HG03280 (cell line): Measurements from ENCODE around the gene LMF1.
"Not testable (repeated sequence)": the region's sequence is repeated elsewhere in the genome, so short reads cannot be mapped to it uniquely, and the experiment has no call there.

Experiments used
- ATAC-seq: cut with Tn5 transposase; IDR thresholded peaks from one replicate; pipeline ENCODE4 v1.9.1; 2021; ENCODE audit warnings: mild to moderate bottlenecking, moderate library complexity; ENCODE audit not compliant: unreplicated experiment

The LMF1 gene

DNA sequence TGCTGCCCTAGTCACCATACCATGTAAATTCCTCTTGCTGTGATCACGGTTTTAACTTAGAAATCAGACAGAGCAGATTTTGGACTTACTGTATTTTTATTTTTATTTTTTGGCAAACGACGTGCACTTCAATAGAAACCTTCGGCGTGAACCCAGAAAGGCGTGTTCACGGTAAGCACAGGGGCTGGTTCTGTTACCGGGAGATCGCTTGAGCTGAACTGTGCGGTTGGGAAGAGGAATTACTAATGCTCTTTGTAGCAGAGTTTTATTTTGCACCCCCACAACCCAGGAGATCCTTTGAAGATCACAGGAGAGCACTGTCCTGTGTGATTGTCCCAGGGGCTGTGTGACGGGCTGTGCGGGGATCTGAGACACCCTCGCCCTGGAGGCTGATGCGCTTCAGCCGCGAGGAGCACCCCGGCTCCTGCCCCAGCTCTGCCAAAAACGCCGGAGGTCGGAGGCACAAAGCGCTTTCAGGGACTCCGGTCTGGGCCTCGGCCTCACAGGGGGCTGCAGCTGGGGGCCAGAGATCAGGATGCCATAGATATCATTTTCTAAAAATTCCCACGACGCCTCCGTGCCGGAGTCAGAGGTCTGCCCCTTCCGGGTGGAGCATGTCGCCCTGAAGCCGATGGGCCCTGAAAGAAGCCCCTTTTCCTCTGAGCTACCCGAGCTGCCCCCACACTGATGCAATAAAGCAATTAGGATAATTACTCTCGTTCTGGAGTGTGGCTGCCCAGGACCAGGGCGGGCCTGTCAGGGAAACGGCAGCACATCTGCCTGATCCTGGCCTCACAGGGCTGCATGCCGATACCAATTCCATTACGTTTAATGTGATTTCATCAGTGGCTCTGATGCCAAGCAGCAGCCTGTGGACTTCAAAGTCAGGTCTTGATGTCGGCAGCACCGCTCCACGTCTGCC is 71.8 kb downstream of the LMF1 start:
- no peak for ATAC-seq

DNA sequence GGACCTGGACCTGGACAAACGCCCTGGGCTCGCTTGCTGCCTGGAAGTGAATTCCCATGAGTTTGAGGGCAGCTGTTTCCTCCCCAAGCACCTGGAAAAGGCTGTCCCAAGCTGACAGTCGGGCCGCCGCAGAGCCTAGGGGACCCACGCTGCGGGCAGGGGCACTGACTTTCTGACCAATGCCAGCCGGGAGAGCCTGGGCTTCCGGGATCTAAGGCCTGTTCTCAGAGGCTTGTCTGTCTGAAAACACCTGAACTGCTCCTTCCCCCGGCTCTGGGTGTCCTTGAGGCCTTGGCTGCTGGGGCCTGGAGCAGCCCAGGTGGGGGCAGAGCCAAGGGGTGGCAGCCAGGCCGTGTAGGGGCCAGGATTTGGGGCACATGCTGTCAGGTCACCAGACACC is 72.6 kb downstream of the LMF1 start:
- no peak for ATAC-seq

DNA sequence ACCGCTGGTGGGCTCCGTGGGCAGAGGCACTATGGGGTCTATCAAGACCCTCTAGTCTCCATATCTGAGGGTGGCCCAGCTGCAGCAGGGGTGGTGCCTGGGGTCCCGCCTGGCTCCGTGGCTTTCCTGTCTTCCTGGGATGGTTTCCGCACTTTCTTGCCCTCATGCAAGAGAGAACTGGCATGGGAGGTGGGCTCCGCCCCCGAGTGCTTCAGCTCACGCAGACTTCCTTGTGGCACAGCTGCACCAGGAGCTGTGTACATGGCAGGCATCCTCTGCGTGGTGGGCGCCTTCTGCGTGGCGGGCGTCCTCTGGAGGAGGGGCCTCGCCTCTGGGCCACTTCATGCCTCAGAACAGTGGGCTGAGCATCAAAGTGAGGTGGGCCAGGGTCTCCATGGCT is 73.1 kb downstream of the LMF1 start:
- no peak for ATAC-seq

DNA sequence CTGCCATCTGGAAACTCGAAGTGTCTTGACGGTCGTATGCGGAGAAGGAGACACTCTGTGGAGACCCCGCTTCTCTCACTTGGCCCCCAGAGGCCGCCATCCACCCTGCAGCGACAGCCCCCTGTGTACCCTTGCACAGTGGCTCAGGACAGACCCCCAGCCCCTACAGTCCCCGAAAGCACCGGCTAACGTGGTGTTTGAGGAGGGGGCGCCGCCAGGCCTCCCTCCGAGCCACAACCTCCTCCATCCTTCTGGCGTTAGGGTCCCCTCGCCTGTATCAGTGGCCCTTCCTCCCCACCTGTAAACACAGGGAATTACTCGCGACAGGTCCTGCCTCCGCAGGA is 73.6 kb downstream of the LMF1 start:
- ATAC-seq = no peak

DNA sequence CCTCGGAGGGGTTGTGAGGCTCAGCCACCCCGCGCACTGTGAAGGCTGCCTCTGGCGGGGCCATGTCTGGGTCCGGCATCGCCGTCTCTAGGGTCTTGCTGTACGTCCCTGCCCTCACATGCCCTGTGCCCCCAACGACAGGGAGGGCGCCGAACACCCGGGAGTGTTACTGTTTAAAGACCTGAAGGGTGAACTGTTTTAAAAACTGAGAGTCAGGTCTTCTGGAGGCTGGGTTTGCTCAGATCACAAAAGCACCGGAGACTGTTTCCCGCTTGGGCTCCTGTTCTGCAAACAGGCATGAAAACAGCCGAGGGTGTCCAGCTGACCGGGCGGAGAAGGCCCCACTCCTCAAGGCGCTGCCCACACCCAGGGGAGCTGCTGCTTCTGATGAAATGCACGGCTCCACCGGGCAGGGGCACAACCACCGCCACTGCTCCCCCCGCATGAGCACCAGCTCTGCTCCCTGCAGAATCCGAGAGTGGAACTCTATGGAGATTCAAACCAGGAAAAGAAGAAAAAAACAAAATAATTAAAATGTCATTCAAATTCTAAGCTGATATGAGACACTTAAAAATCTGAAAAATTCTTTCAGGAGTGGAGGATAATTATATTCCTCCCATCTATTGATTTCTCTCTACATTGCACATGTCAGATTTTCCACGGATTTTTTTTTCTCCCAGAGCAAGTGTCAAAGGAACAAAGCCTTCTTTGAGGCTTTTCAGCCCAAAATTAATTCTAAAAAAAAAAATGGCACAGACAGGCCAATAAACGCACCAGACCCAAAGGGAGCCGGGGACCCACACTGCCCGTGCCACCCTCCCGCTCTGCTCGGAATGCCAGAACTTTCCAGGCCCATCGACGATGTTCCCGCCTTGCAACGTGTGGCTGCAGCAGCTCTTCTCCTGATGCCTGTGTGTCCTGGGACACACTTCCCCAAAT is 74.3 kb downstream of the LMF1 start:
- ATAC-seq = no peak

DNA sequence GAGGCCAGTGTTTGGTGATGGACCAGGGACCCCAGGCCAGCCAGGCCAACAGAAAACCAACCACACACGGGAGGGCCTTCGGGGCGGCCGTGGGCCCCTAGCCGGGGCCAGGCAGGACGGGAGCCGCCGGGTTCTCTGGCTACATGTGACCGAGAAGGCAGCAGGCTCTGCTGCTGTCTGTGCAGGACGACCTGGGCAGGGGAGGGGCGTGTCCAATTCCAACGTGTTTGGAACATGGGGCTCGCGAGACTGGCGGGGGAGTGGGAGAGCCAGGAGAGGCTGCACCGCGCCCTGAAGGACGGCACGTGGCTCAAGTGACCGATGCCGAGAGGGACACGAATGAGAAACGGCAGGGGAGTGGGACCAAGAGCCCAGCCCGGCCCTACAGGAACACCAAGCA is 75.4 kb downstream of the LMF1 start:
- ATAC-seq = no peak

DNA sequence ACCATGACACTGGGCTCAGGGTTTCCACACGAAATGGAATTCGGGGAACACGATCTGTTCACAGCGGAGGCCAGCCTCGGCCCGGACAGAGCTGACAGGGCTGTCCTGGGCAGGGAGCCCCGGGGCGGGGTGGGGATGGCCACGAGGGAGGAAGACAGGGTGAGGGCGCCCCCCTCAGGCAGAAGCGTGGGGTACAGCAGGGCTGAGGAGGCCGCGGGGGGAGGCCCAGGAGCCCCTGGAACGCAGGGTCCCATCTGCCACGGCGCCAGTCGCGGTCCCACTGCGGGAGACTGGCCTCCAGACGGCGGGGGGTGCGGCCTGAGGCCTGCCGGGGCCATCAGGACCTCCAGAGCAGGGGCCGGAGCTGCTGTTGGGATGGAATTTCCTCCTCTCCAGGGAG is 75.9 kb downstream of the LMF1 start:
- no peak for ATAC-seq

DNA sequence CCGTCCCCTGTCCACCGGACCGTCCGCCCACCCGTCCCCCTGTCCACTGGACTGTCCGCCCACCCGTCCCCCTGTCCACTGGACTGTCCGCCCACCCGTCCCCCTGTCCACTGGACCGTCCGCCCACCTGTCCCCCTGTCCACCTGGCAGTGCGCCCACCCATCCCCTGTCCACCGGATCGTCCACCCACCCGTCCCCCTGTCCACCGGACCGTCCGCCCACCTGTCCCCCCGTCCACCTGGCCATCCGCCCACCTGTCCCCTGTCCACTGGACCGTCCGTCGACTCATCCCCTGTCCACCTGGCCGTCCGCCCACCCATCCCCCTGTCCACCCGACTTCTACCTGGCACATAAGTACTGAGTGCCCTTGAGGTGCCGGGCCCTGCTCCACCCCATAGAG is 76.6 kb downstream of the LMF1 start:
- ATAC-seq = no peak

DNA sequence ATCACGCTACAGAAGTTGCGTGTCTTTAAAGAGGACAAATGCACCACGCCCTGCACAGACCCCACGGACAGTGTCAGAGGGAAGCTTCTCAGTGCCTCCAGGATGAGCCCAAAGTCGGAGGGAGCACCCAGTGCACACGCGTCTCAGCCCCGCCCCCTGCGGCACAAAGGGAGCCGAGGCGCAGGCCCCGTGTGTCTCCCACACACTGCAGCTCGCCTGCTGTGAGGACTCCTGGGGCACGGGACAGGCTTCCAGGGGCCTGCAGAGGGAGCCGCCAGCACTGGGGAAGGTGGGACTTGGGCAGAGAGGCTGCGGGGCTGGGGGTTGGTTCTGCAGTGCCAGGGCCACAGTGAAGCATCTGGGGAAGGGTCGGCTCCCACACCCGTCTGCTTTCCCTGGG is 77.4 kb downstream of the LMF1 start:
- no peak for ATAC-seq

DNA sequence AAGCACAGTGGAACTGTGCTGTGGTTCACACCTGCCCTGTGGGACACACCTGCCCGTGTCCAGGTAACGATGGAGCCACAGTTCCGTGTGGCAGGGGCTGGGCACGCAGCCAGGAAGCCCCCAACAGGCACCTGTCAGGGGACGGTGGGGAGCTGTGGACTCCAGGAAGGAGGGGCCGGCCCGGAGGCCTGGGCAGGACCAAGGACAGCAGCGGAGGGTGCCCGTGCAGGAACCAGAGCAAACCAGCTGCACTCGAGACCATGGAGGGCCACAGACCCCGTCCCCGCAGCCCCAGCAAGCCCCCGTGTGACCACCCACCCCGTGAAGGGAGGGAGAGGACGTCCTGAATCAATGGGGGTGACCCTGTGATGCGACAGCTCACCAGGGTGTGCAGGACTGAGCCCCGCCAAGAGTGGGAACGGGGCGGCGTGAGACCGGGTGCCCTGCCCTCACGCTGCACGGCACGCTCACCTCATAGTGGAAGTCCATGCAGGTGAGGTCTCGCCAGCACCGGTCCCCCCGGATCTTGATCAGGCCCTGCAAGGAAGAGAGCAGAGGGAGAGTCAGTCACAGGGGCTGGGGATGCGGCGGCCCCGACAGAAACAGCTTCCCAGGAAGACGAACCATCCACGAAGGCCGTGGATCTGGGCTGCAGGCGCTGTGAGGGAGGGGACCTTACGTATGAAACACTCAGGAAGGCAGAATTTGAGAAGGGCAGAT is 78.1 kb downstream of the LMF1 start:
- ATAC-seq = no peak

DNA sequence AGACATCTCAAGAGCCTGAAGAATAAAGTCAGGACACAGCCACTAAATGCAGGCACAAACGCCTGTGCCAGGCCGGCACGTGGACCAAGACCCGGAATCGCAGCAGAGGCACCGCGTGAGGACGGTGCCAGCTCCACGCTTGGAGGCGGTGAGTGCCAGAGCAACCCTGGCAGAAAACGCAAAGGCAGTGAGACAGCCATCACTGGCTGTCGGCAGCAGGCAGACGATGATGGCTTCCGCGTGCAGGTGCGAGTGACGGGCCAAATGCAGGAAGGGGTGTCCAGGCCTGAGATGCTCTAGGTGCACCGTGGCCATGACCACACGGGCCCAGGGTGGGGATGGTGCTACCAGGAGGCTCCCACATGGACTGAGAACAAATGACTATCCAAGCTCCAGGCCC is 78.8 kb downstream of the LMF1 start:
- ATAC-seq = no peak

DNA sequence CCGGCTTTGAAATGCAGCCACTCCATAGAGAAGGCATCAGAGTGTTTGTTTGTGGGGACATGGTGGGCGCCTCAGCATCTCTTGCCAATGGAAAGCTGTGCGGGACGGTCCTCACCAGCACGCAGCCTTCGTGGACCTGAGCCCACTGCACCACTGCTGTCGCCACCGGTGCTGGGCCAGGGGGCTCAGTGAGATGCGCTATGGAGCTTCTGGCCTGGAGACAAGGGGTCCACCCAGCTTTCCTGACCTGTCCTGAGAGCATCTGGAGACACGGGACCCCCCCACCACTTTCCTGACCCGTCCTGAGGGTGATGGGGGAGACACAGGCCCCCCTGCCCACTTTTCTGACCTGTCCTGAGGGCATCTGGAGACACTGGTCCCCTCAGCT is 79.4 kb downstream of the LMF1 start:
- ATAC-seq = no peak

DNA sequence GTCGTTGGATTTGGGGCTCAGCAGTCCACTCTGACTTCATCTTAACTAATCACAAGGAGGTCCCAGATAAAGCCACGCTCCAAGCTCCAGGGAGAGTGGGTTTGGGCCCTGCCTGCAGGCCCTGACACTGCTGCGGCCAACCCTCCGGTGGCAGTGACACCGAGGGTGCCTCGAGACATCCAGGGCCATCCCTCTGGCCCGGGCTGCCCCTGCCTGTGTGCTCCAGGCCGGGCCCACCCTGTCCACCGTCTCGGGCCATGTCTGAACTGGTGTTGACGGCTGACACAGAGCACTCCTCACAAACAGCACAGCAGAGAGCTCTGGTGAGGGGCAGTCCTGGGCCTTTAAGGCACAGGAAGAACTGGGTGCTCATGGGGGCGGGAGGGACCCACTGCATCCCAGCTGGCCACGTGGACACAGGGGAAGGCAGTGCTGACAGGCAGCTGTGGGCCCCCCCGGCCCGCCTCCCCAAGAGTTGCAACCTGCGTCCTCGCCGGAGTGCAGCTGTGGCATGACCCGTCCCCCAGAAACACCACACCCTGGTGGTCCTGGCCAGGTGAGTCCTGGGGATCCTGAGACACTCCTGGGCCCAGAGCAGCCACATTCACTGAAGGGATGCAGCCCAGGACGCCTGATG is 80.0 kb downstream of the LMF1 start:
- no peak for ATAC-seq

DNA sequence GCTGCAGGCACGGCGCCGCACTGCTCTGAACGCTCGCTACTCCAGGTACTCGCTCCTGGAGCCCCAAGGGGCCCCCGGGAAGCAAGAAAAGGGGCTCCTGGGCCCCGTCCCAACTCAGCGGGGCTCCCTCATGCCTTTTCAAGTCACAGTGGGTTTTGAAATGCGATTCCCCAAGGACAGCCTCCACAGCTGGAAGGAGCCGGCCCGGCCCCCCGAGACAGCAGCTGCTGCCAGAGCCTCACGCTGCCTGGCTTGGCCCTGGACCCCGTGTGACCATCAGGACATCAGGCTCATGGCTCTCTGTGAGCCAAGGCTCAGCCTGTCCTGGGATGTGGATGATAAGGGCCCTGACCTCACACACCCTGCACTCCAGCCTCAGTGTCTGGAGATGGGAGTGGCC is 80.6 kb downstream of the LMF1 start:
- ATAC-seq = no peak

DNA sequence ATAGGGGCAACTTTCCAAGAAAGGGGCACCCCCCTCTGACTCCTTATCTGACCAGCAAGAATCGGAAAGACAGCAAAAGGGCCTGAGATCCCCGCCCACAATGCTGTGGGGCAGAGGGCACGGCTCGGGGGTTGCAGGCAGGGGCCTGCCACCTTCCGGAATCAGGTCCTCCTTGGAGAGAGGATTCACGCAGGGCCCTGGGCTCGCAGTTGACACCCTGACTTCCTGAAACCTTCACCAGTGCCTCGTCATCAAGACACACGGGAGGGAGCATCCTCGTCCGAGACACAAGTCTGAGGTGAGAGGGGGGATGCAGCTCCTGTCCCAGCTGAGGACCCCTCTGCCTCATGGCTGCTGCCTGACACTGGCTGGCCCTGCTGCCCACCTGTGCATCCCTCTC is 81.2 kb downstream of the LMF1 start:
- no peak for ATAC-seq

DNA sequence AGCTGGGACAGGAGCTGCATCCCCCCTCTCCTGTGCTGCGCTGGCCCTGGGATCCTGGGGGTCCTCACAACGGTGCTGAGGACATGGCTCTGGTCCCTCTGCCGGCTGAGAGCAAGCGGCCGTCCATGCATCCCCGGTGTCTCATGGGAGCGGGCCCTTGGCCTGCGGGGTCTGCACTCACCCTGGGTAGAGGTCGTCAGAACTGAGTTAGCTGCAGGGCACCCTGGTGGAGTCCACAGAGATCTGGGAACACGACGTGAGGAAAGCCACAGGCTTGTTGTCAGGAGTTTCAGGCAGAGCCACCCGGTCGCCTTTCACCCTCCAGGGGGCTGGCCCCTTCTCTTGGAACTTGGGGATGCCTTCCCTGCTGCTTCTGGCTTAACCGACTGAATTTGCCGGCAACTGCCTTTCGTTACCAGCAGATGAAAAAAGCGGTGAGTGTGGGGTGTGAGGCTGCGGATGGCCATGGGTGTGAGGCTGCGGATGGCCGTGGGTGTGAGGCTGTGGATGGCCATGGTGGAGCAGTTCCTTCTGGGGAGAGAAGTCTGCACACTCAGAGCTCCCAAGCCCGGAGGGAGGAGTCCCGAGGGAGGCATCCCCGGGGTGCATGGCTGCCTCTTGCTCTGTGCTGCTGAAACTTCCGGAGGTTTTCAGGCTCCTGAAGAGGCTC is 81.7 kb downstream of the LMF1 start:
- ATAC-seq = no peak

DNA sequence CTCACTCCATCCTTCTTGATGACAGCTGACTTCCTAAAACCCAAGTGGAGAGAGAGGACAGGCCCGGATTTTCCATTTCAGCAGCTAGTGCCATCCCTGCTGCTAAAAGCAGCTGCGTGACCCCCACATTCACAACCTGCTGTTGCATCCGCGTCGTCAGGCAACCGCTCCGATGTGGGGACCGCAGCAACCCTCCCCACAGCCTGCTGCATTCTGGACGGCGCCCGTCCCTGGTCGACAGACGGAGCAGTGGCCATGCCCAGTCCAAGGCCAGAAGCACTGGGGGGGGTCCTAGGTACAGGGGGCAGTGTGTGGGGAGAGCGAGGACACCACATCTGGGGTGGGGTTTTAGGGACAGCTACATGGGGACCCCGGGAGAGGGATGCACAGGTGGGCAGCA is 82.3 kb downstream of the LMF1 start:
- ATAC-seq = not testable (repeated sequence)

DNA sequence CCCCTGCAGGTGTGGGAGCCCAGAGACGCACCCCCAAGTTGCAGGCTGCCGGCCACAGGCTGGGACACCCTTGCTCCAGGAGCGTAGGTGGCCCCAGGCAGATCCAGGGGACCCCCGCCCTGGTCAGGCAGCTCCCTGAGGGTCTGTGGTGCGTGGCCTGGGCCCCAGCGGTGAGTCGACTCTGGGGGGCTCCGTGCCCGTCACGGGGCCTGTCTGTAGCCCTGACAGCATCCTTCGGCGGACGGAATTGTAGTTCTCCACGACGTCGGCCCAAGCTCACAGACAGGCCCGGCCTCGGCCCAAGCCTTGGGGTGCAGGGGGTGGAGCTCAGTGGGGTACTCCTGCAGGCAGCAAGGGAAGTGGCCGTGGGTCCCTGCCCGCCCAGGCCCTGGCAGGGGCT is 82.9 kb downstream of the LMF1 start:
- no peak for ATAC-seq

DNA sequence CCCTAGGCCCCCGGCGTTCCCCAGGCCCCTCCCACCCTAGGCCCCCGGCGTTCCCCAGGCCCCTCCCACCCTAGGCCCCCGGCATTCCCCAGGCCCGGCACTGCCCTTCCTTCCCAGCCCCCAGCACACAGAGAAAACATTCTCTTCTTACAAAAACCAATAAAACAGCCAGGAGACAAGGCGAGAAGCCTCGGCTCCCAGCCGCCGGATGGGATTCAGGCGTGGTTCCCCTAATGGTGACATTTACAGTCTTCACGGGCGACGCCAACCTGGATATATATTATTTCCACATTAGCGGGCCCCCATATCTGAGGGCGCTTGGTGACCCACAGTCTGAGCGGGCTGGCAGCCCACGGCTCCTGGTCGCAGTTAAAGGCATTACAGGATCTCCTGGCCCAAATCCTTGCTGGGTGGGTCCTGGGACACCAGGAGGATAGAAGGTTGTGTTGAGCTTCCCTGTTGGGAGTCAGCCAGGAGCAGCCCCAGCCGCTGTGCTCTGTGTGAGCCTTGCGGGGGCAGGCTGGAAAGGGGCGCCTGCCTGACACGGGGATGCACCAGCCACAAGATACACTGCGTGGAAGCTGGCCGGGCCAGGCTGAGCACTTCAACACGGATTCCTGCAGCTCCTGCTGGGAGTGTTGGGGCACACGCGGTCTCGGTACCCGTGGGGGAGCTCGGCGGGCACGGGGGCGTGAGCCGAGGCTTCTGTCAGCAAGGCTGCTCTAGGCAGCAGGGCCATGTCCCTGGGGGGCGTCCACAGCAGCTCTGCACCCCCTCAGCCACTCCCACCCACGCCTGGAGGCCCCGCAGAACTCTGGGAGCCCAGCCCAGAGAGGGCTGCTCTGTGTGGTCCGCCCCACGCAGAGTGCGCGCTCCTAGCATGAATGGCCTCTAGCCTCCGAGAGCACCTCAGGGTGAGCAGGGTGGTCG is 83.7 kb downstream of the LMF1 start:
- ATAC-seq = no peak
